BLaER1 (cell line): ENCODE results near the gene SEC14L3.

ENCODE experiments used
- H3K27ac ChIP-seq: shearing (Covaris generic); formaldehyde crosslinking; 2 replicates; pipeline ENCODE4 v1.8.1; 2022
- H3K27me3 ChIP-seq: shearing (Covaris generic); formaldehyde crosslinking; 2 replicates; pipeline ENCODE4 v1.8.1; 2022
- H3K36me3 ChIP-seq: shearing (Covaris generic); formaldehyde crosslinking; 2 replicates; pipeline ENCODE4 v1.8.1; 2022
- H3K4me1 ChIP-seq: shearing (Covaris generic); formaldehyde crosslinking; 2 replicates; pipeline ENCODE4 v1.8.1; 2022
- H3K4me2 ChIP-seq: shearing (Covaris generic); formaldehyde crosslinking; 2 replicates; pipeline ENCODE4 v1.8.1; 2022
- H3K4me3 ChIP-seq: shearing (Covaris generic); formaldehyde crosslinking; 2 replicates; pipeline ENCODE4 v1.8.1; 2022
- H3K9ac ChIP-seq: shearing (Covaris generic); formaldehyde crosslinking; 2 replicates; pipeline ENCODE4 v1.8.1; 2022
- H3K9me3 ChIP-seq: shearing (Covaris generic); formaldehyde crosslinking; 2 replicates; pipeline ENCODE4 v1.8.1; 2022
- H4K20me1 ChIP-seq: shearing (Covaris generic); formaldehyde crosslinking; 2 replicates; pipeline ENCODE4 v1.8.1; 2022
- Cebpa-rat ChIP-seq: shearing (Covaris generic); IDR thresholded peaks from 2 replicates; pipeline ENCODE4 v1.8.1; 2022

The SEC14L3 gene

GRCh38 chr22:30506507-30506968, 34.7 kb upstream of the SEC14L3 start:
- no peaks in the 10 kb centered on the region for H3K27me3 ChIP-seq
- no peak for TF ChIP-seq Cebpa-rat
- H4K20me1 ChIP-seq: no peaks in the 10 kb centered on the region
- H3K36me3 ChIP-seq: no peaks in the 10 kb centered on the region
- H3K4me2 ChIP-seq: no peak overlapping the region
- H3K27ac ChIP-seq: no peak overlapping the region
- H3K4me1 ChIP-seq: no peaks in the 10 kb centered on the region
- no peak overlapping the region for H3K9ac ChIP-seq
- no peak overlapping the region for H3K4me3 ChIP-seq
- H3K9me3 ChIP-seq: peaks cover 5% of the 10 kb centered on the region; the same call in 1 of the 2 replicates

GRCh38 chr22:30503551-30503950, 31.7 kb upstream of the SEC14L3 start:
- H3K9me3 ChIP-seq: no peaks in the 10 kb centered on the region
- no peaks in the 10 kb centered on the region for H3K27me3 ChIP-seq
- H4K20me1 ChIP-seq: no peaks in the 10 kb centered on the region
- H3K27ac ChIP-seq: no peak overlapping the region
- no peaks in the 10 kb centered on the region for H3K36me3 ChIP-seq
- TF ChIP-seq Cebpa-rat: no peak
- no peak overlapping the region for H3K4me3 ChIP-seq
- H3K4me1 ChIP-seq: no peaks in the 10 kb centered on the region
- no peak overlapping the region for H3K4me2 ChIP-seq
- H3K9ac ChIP-seq: no peak overlapping the region

GRCh38 chr22:30502911-30503310, 31.1 kb upstream of the SEC14L3 start:
- Histone ChIP-seq H4K20me1 (no peaks in the 10 kb centered on the region), H3K9ac (no peak overlapping the region), H3K27ac (no peak overlapping the region), H3K4me2 (no peak overlapping the region), H3K36me3 (no peaks in the 10 kb centered on the region), H3K4me3 (no peak overlapping the region), H3K4me1 (no peaks in the 10 kb centered on the region), H3K9me3 (no peaks in the 10 kb centered on the region), H3K27me3 (no peaks in the 10 kb centered on the region)
- TF ChIP-seq Cebpa-rat: no peak

- H3K4me3 ChIP-seq: no peak overlapping the region
- no peak for TF ChIP-seq Cebpa-rat
- no peaks in the 10 kb centered on the region for H3K27me3 ChIP-seq
- no peaks in the 10 kb centered on the region for H3K36me3 ChIP-seq
- H3K9me3 ChIP-seq: no peaks in the 10 kb centered on the region
- H3K4me2 ChIP-seq: no peak overlapping the region
- H3K9ac ChIP-seq: no peak overlapping the region
- no peaks in the 10 kb centered on the region for H4K20me1 ChIP-seq
- no peaks in the 10 kb centered on the region for H3K4me1 ChIP-seq
- H3K27ac ChIP-seq: no peak overlapping the region
Measured at GRCh38 chr22:30502153-30502552, 30.3 kb upstream of the SEC14L3 start.

GRCh38 chr22:30500628-30501027, 28.8 kb upstream of the SEC14L3 start:
- H4K20me1 ChIP-seq: no peaks in the 10 kb centered on the region
- no peaks in the 10 kb centered on the region for H3K36me3 ChIP-seq
- H3K4me1 ChIP-seq: no peaks in the 10 kb centered on the region
- H3K4me2 ChIP-seq: no peak overlapping the region
- TF ChIP-seq Cebpa-rat: no peak
- H3K9me3 ChIP-seq: no peaks in the 10 kb centered on the region
- no peaks in the 10 kb centered on the region for H3K27me3 ChIP-seq
- no peak overlapping the region for H3K4me3 ChIP-seq
- H3K9ac ChIP-seq: no peak overlapping the region
- no peak overlapping the region for H3K27ac ChIP-seq

- Histone ChIP-seq H3K36me3 (no peaks in the 10 kb centered on the region), H3K4me1 (no peaks in the 10 kb centered on the region), H3K9me3 (no peaks in the 10 kb centered on the region), H3K4me3 (no peak overlapping the region), H3K9ac (no peak overlapping the region), H3K4me2 (no peak overlapping the region), H3K27ac (no peak overlapping the region), H4K20me1 (no peaks in the 10 kb centered on the region), H3K27me3 (no peaks in the 10 kb centered on the region)
- no peak for TF ChIP-seq Cebpa-rat
Measured at GRCh38 chr22:30497466-30498150, 25.8 kb upstream of the SEC14L3 start.

- Histone ChIP-seq H3K36me3 (no peaks in the 10 kb centered on the region), H4K20me1 (no peaks in the 10 kb centered on the region), H3K4me1 (no peaks in the 10 kb centered on the region), H3K27me3 (no peaks in the 10 kb centered on the region), H3K4me3 (no peak overlapping the region), H3K27ac (no peak overlapping the region), H3K9ac (no peak overlapping the region), H3K9me3 (no peaks in the 10 kb centered on the region), H3K4me2 (no peak overlapping the region)
- TF ChIP-seq Cebpa-rat: no peak
Measured at GRCh38 chr22:30495041-30495784, 23.4 kb upstream of the SEC14L3 start.

GRCh38 chr22:30492144-30492543, 20.3 kb upstream of the SEC14L3 start:
- no peak for TF ChIP-seq Cebpa-rat
- H3K4me3 ChIP-seq: no peak overlapping the region

GRCh38 chr22:30491381-30491780, 19.6 kb upstream of the SEC14L3 start:
- no peaks in the 10 kb centered on the region for H3K27me3 ChIP-seq
- no peak overlapping the region for H3K4me2 ChIP-seq
- no peak for TF ChIP-seq Cebpa-rat
- H3K4me1 ChIP-seq: peaks cover 18% of the 10 kb centered on the region
- H3K9me3 ChIP-seq: no peaks in the 10 kb centered on the region
- no peak overlapping the region for H3K27ac ChIP-seq
- H3K36me3 ChIP-seq: no peaks in the 10 kb centered on the region
- H3K4me3 ChIP-seq: no peak overlapping the region
- no peaks in the 10 kb centered on the region for H4K20me1 ChIP-seq
- H3K9ac ChIP-seq: no peak overlapping the region

More at GRCh38 chr22:30492144-30492543, 20.3 kb upstream of the SEC14L3 start:
- Histone ChIP-seq H3K4me2 (no peak overlapping the region), H4K20me1 (no peaks in the 10 kb centered on the region), H3K9ac (no peak overlapping the region), H3K27me3 (no peaks in the 10 kb centered on the region), H3K9me3 (no peaks in the 10 kb centered on the region), H3K4me1 (peaks cover 18% of the 10 kb centered on the region), H3K36me3 (no peaks in the 10 kb centered on the region), H3K27ac (no peak overlapping the region)

- Histone ChIP-seq H3K27ac (no peak overlapping the region), H3K27me3 (no peaks in the 10 kb centered on the region), H3K4me3 (no peak overlapping the region), H3K4me2 (no peak overlapping the region), H4K20me1 (no peaks in the 10 kb centered on the region), H3K9me3 (no peaks in the 10 kb centered on the region), H3K4me1 (peaks cover 18% of the 10 kb centered on the region), H3K9ac (no peak overlapping the region), H3K36me3 (no peaks in the 10 kb centered on the region)
- no peak for TF ChIP-seq Cebpa-rat
Measured at GRCh38 chr22:30490399-30490798, 18.6 kb upstream of the SEC14L3 start.
